ENCODE measurements around the gene SIRT1. TPM values are rescaled to one million over a fixed set of nuclear protein-coding genes. Genes with fewer than 3 reads are reported as not detected.

The SIRT1 gene
- total RNA-seq, 1 experiment from 2014 or later, result 83.8 TPM

DNA sequence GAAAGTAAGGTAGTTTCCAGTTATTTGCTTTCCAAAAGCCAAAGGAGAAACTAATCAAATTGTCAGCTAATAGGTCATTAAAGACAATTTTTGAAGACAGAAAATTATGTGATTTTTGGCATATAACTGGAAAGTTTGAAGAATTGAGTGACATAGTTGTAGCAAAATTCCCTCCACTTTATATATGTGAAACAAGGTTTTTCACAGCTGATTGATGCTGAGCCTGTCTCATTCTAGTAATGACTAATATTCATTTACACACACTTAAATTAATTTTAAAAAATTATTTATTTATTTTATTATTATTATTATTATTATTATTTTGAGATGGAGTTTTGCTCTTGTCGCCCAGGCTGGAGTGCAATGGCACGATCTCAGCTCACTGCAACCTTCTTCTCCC lies 16.3 kb upstream of the SIRT1 start:
- Histone ChIP-seq H2BK5ac (ENCODE audit: insufficient read length, low read length) (no peak overlapping the region), H3K14ac (ENCODE audit: insufficient read depth, low read length) (no peak overlapping the region), H3K23me2 (ENCODE audit: insufficient read length, low read depth, low read length, poor library complexity, severe bottlenecking) (no peaks in the 10 kb centered on the region), H3K9ac (ENCODE audit: extremely low read depth, insufficient read length, low read length) (no peak overlapping the region), H3K4ac (ENCODE audit: low read depth, low read length) (no peak overlapping the region), H3K27ac (ENCODE audit: insufficient read length, low read depth, low read length) (no peak overlapping the region), H3K4me1 (ENCODE audit: insufficient read depth, low read length) (peaks cover 7% of the 10 kb centered on the region; the same call in 1 of the 2 replicates), H4K91ac (ENCODE audit: insufficient read length, low read depth, low read length) (no peak overlapping the region), H2BK20ac (ENCODE audit: low read depth, low read length, poor library complexity, severe bottlenecking) (no peak overlapping the region), H3K4me2 (ENCODE audit: insufficient read depth, insufficient read length, low read length) (no peak overlapping the region), H4K5ac (ENCODE audit: insufficient read length, low read depth, low read length) (no peak overlapping the region), H4K8ac (replicated peaks; ENCODE audit: insufficient read length, low read depth, low read length) (no peak overlapping the region), H3K27me3 (ENCODE audit: insufficient read depth, low read length) (no peaks in the 10 kb centered on the region), H2BK120ac (ENCODE audit: low read depth, low read length, poor library complexity, severe bottlenecking) (no peak overlapping the region), H3K56ac (ENCODE audit: insufficient read length, low read depth, low read length) (no peak overlapping the region), H4K20me1 (ENCODE audit: control insufficient read depth, insufficient read depth, insufficient read length) (no peaks in the 10 kb centered on the region), H3T11ph (ENCODE audit: low read length) (no peak overlapping the region), H2AFZ (ENCODE audit: low read length) (no peak overlapping the region), H3K79me1 (ENCODE audit: insufficient read depth, low read depth, low read length, poor library complexity, severe bottlenecking) (no peaks in the 10 kb centered on the region), H3K79me2 (ENCODE audit: insufficient read depth, low read length) (no peaks in the 10 kb centered on the region), H2BK15ac (ENCODE audit: low read depth, low read length) (no peak overlapping the region), H2BK12ac (ENCODE audit: insufficient read length, low read depth, low read length) (no peak overlapping the region), H3K18ac (ENCODE audit: insufficient read length, low read depth, low read length) (no peak overlapping the region), H3K23ac (ENCODE audit: insufficient read length, low read depth, low read length) (no peak overlapping the region), H3K9me3 (ENCODE audit: control insufficient read depth, low read depth, low read length) (no peaks in the 10 kb centered on the region), H2AK5ac (ENCODE audit: insufficient read length, low read length) (no peak overlapping the region)
- Mint-ChIP-seq H3K9me3 (no peaks in the 10 kb centered on the region), H3K4me1 (peaks cover 13% of the 10 kb centered on the region in 2 experiments), H3K27me3 (ENCODE audit: low read depth) (no peaks in the 10 kb centered on the region), H3K27ac (no peak overlapping the region), H3K36me3 (ENCODE audit: insufficient read depth in 1 of 3, low read depth in 3 of 3) (no peaks in the 10 kb centered on the region), H3K4me3 (no peak overlapping the region)
- TF ChIP-seq, protein P1, sequence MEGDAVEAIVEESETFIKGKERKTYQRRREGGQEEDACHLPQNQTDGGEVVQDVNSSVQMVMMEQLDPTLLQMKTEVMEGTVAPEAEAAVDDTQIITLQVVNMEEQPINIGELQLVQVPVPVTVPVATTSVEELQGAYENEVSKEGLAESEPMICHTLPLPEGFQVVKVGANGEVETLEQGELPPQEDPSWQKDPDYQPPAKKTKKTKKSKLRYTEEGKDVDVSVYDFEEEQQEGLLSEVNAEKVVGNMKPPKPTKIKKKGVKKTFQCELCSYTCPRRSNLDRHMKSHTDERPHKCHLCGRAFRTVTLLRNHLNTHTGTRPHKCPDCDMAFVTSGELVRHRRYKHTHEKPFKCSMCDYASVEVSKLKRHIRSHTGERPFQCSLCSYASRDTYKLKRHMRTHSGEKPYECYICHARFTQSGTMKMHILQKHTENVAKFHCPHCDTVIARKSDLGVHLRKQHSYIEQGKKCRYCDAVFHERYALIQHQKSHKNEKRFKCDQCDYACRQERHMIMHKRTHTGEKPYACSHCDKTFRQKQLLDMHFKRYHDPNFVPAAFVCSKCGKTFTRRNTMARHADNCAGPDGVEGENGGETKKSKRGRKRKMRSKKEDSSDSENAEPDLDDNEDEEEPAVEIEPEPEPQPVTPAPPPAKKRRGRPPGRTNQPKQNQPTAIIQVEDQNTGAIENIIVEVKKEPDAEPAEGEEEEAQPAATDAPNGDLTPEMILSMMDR (conservative IDR thresholded peaks at IDR 0.05), result no peak
- no peak for DNase-seq
- WGBS (ENCODE audit: extremely low coverage, insufficient read length, low lambda C conversion rate), result no CpG with 5 or more reads among the region's 2 CpGs
